NCI-H1105 (cell line): ENCODE measurements around the gene NEURL1B.

ENCODE experiments used
- DNase-seq: peaks from one replicate; lab custom pipeline; 2025; lab: John Stamatoyannopoulos, UW

Gene NEURL1B

GRCh38 chr5:172732201-172732865 lies 91.3 kb downstream of the NEURL1B start:
- no peak for DNase-seq

GRCh38 chr5:172733131-172733973 lies 92.3 kb downstream of the NEURL1B start:
- DNase-seq = no peak

DNA sequence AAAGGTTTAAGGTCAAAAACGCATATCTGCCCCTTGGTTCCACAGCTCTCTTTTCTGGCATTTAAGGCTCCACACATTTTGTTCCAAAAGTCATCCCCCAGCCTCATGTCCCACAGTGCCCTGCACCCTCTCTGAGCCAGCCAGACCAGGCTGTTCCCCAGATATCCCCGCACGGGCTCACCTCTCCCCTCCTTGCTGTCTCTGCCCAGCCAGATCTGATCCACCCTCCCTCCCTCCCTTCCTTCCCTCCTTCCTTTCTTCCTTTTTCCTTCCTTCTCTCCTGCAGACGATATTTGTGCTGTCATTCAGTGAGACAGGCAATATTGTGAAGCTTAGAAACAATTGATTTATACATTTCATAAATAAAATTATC lies 92.9 kb downstream of the NEURL1B start:
- no peak for DNase-seq

- no peak for DNase-seq
Observed at GRCh38 chr5:172735141-172735831, 94.2 kb downstream of the NEURL1B start.

- no peak for DNase-seq
Observed at GRCh38 chr5:172736508-172737135, 95.6 kb downstream of the NEURL1B start.

GRCh38 chr5:172739375-172739774 lies 98.3 kb downstream of the NEURL1B start:
- no peak for DNase-seq

GRCh38 chr5:172740428-172741205 lies 99.6 kb downstream of the NEURL1B start:
- no peak for DNase-seq
